Colonic mucosa (tissue), 4 donors: ENCODE measurements around the gene HK3. TPM values are rescaled to one million over a fixed set of nuclear protein-coding genes. Genes with fewer than 3 reads are reported as not detected.

Experiments
- DNase-seq: peaks from one replicate; pipeline ENCODE4 v3.0.0-alpha.2; 2020
- H3K27ac ChIP-seq: fragments of 200-600 bp; one replicate; pipeline ENCODE4 v1.8.0; 2021
- H3K27me3 ChIP-seq: fragments of 200-600 bp; one replicate; pipeline ENCODE4 v1.8.0; 2021
- H3K36me3 ChIP-seq: fragments of 200-600 bp; one replicate; pipeline ENCODE4 v1.8.0; 2021
- H3K4me1 ChIP-seq: fragments of 200-600 bp; one replicate; pipeline ENCODE4 v1.8.0; 2021; ENCODE audit warnings: mild to moderate bottlenecking
- H3K4me3 ChIP-seq: fragments of 200-600 bp; one replicate; pipeline ENCODE4 v1.8.0; 2021
- H3K9ac ChIP-seq, 2 donors: one replicate each; pipeline ENCODE4 v1.7.0; 2013; ENCODE audit warnings: control low read depth in 2 of 2, low read depth in 2 of 2, low read length in 2 of 2
- H3K9me3 ChIP-seq: fragments of 200-600 bp; one replicate; pipeline ENCODE4 v1.8.0; 2021
- CTCF ChIP-seq: fragments of 200-600 bp; IDR thresholded peaks from one replicate; pipeline ENCODE4 v1.8.0; 2022; ENCODE audit warnings: antibody characterized with exemption, mild to moderate bottlenecking
- intact Hi-C: fragments of 100-400 bp; cut with DNase I; formaldehyde crosslinking; loops from one replicate; pipeline ENCODE4 v1.14.1; 2022
- total RNA-seq, 2 donors: library from RNA; stranded (reverse); fragmentation: NEBNext Ultra II Directional in 1 of 2; extraction: Animal tissue kit (Norgen Biotek cat#: 25700) in 1 of 2; gene quantifications; one replicate each; pipeline ENCODE4 v1.2.1, GENCODE V29; 2021
- donor health status: healthy.
- donor health status: DM: no; HTN: no; CAD: no.
- donor health status: DM: no; HTN: no; CAD: no.

Gene HK3
- total RNA-seq, 2 donors from 2014 or later: 1.6 to 3.0 TPM

GRCh38 chr5:176881021-176881749, 18.0 kb downstream of the HK3 start:
- no peak for DNase-seq
- intact Hi-C loops: no loop called here
- no peak for TF ChIP-seq CTCF

GRCh38 chr5:176880366-176881020, 18.7 kb downstream of the HK3 start:
- no peak overlapping the region for H3K4me3 ChIP-seq
- intact Hi-C loops: no loop called here
- peaks cover 4% of the 10 kb centered on the region for H3K27me3 ChIP-seq
- no peak for TF ChIP-seq CTCF
- no peaks in the 10 kb centered on the region for H3K36me3 ChIP-seq
- H3K4me1 ChIP-seq: no peaks in the 10 kb centered on the region
- no peaks in the 10 kb centered on the region for H3K9me3 ChIP-seq
- no peak overlapping the region for H3K9ac ChIP-seq
- DNase-seq: no peak
- no peak overlapping the region for H3K27ac ChIP-seq

More at GRCh38 chr5:176881021-176881749, 18.0 kb downstream of the HK3 start:
- peaks cover 4% of the 10 kb centered on the region for H3K27me3 ChIP-seq
- H3K4me3 ChIP-seq: no peak overlapping the region
- H3K36me3 ChIP-seq: no peaks in the 10 kb centered on the region
- no peaks in the 10 kb centered on the region for H3K9me3 ChIP-seq
- no peak overlapping the region for H3K9ac ChIP-seq
- no peak overlapping the region for H3K27ac ChIP-seq
- H3K4me1 ChIP-seq: no peaks in the 10 kb centered on the region

GRCh38 chr5:176879663-176880361, 19.3 kb downstream of the HK3 start:
- Histone ChIP-seq H3K9ac (no peak overlapping the region), H3K27me3 (peaks cover 4% of the 10 kb centered on the region), H3K9me3 (no peaks in the 10 kb centered on the region), H3K4me1 (no peaks in the 10 kb centered on the region), H3K4me3 (no peak overlapping the region), H3K36me3 (no peaks in the 10 kb centered on the region), H3K27ac (no peak overlapping the region)
- no peak for TF ChIP-seq CTCF
- DNase-seq: no peak
- intact Hi-C loops: no loop called here

GRCh38 chr5:176878906-176879662, 20.1 kb downstream of the HK3 start:
- peaks cover 4% of the 10 kb centered on the region for H3K27me3 ChIP-seq
- DNase-seq: no peak
- intact Hi-C loops: no loop called here

More at GRCh38 chr5:176878906-176879662, 20.1 kb downstream of the HK3 start:
- H3K4me1 ChIP-seq: no peaks in the 10 kb centered on the region
- H3K36me3 ChIP-seq: no peaks in the 10 kb centered on the region
- H3K4me3 ChIP-seq: no peak overlapping the region
- no peaks in the 10 kb centered on the region for H3K9me3 ChIP-seq
- no peak overlapping the region for H3K9ac ChIP-seq
- no peak overlapping the region for H3K27ac ChIP-seq
- TF ChIP-seq CTCF: no peak
